Measurements from ENCODE around the gene EGLN1. TPM values are rescaled to one million over a fixed set of nuclear protein-coding genes. Genes with fewer than 3 reads are reported as not detected.

EGLN1 gene
- total and polyA plus RNA-seq, 10 of the 15 experiments (the other 5 are each of a cell fraction or from before 2014, with no cell fraction given), result 2.4 to 46.6 (median 8.7) TPM

GRCh38 chr1:231348442-231348841, 73.6 kb downstream of the EGLN1 start:
- intact Hi-C loops (cut with micrococcal nuclease; ENCODE audit: unreplicated experiment) (no loop called here), in situ Hi-C loops (cut with MboI) (no loop called here)
- H3K79me2 ChIP-seq (ENCODE audit: control insufficient read depth, insufficient read depth, low read length), result no peaks in the 10 kb centered on the region
- H3K4me1 ChIP-seq (ENCODE audit: control insufficient read depth, insufficient read depth, low read length), result no peaks in the 10 kb centered on the region
- H3K9me3 ChIP-seq (replicated peaks; ENCODE audit: control insufficient read depth, insufficient read depth, low read length), result no peaks in the 10 kb centered on the region
- SMC1A ChIA-PET (ENCODE audit: uncharacterized antibody, unreplicated experiment), result interaction anchor here (0.8 to 1.3 kb wide), 2 partner anchors 9 to 14 kb away, joined by 3 to 4 read pairs; no protein-coding TSS in a partner anchor
- no peak overlapping the region for H3K4me3 ChIP-seq
- no peak overlapping the region for H2AFZ ChIP-seq (ENCODE audit: control insufficient read depth, low read depth, low read length)
- peaks cover 1 to 2% of the 10 kb centered on the region in 2 experiments; a peak in 2 of 4 replicates for H3K36me3 ChIP-seq (ENCODE audit: control insufficient read depth in 2 of 2, insufficient read depth in 2 of 2, low read length in 1 of 2)
- DNase-seq (ENCODE audit: low read depth, low spot score) (no peak), ATAC-seq (no peak), FAIRE-seq (no peak)
- BruUV-seq (replicated peaks), result no TSS peak
- H3K27me3 ChIP-seq (replicated peaks in 1 of 2; ENCODE audit: control insufficient read depth in 2 of 2, insufficient read depth in 2 of 2, low read length in 1 of 2), result no peaks in the 10 kb centered on the region
- WGBS (ENCODE audit: insufficient coverage, insufficient replicate concordance, low lambda C conversion rate, missing lambda C conversion rate), result 97% methylated on average over 4 of the region's 4 CpGs
- TF ChIP-seq SMARCA5 (IDR thresholded peaks at IDR 0.05) (no peak), ATF7 (IDR thresholded peaks at IDR 0.05; ENCODE audit: low read depth) (no peak), ZBTB11 (CRISPR knock-in tag; IDR thresholded peaks at IDR 0.05) (no peak), YBX1 (IDR thresholded peaks at IDR 0.05) (no peak), PAX5 (IDR thresholded peaks at IDR 0.05; ENCODE audit: borderline replicate concordance, low read depth, low read length) (no peak), RFX5 (IDR thresholded peaks at IDR 0.05; ENCODE audit: low read depth, low read length) (no peak), ZNF217 (IDR thresholded peaks at IDR 0.05) (no peak), E2F8 (IDR thresholded peaks at IDR 0.05; ENCODE audit: low read depth, partially characterized antibody) (no peak), RBBP5 (conservative IDR thresholded peaks at IDR 0.05) (no peak), ZBTB4 (CRISPR knock-in tag; IDR thresholded peaks at IDR 0.05) (no peak), JUND (IDR thresholded peaks at IDR 0.05; ENCODE audit: low read depth, low read length) (no peak), IRF5 (IDR thresholded peaks at IDR 0.05; ENCODE audit: borderline replicate concordance) (no peak), SREBF2 (IDR thresholded peaks at IDR 0.05; ENCODE audit: low read length) (no peak), TAF1 (IDR thresholded peaks at IDR 0.05; ENCODE audit: borderline replicate concordance, low read depth, low read length) (no peak)
- no peak overlapping the region for H3K27ac ChIP-seq (ENCODE audit: control insufficient read depth, insufficient read depth)
- RAD21 ChIA-PET (ENCODE audit: unreplicated experiment), result no interaction called here
- CTCF ChIA-PET, result interaction anchor here (0.9 to 2.2 kb wide), 4 partner anchors 9 to 242 kb away, joined by 3 to 5 read pairs (median 4); no protein-coding TSS in a partner anchor
- H3K4me2 ChIP-seq (ENCODE audit: control insufficient read depth, insufficient read depth), result no peak overlapping the region
- no peaks in the 10 kb centered on the region for H4K20me1 ChIP-seq (ENCODE audit: control insufficient read depth, insufficient read depth)
- H3K9ac ChIP-seq (ENCODE audit: control insufficient read depth, insufficient read depth, low read length), result no peak overlapping the region
- POLR2A ChIA-PET, result interaction anchor here (0.5 to 1.0 kb wide), 2 partner anchors 10 to 198 kb away, joined by 3 to 5 read pairs; partner anchors contain the start of genes EXOC8 and SPRTN

Measured in GM12878 (cell line).